CD4-positive, alpha-beta memory T cell (primary cell): Measurements from ENCODE around the gene FRG1. TPM values are rescaled to one million over a fixed set of nuclear protein-coding genes. Genes with fewer than 3 reads are reported as not detected.
A peak's percentile ranks its signal among the peaks of the same experiment; 100 is the strongest.
"Not testable (repeated sequence)": the region's sequence is repeated elsewhere in the genome, so short reads cannot be mapped to it uniquely, and the experiment has no call there.

Experiments used
- CTCF ChIA-PET: fragments of 350-600 bp; sonication (Branson Sonifier 250); formaldehyde crosslinking; loops from one replicate; lab custom pipeline; 2021; ENCODE audit warnings: inconsistent platforms; ENCODE audit not compliant: partially characterized antibody; lab: Charles Lee
- POLR2A ChIA-PET: fragments of 350-600 bp; sonication (Branson Sonifier 250); formaldehyde crosslinking; loops from one replicate; lab custom pipeline; 2021; ENCODE audit not compliant: partially characterized antibody; lab: Charles Lee
- DNase-seq, 5 donors: peaks; one replicate each; pipeline versions ENCODE4 v3.0.0 to v3.0.0-alpha.2; 2020 to 2022; ENCODE audit warnings: mixed read lengths in 1 of 5
- H3K27ac ChIP-seq: one replicate; pipeline ENCODE4 v1.7.0; 2013; ENCODE audit warnings: low read depth, low read length
- H3K27me3 ChIP-seq: 2 replicates; pipeline ENCODE4 v1.7.0; 2013; ENCODE audit warnings: mild to moderate bottlenecking, low read length, moderate library complexity; ENCODE audit not compliant: insufficient read depth
- H3K36me3 ChIP-seq: 2 replicates; pipeline ENCODE4 v1.7.0; 2013; ENCODE audit warnings: mild to moderate bottlenecking, low read length, moderate library complexity; ENCODE audit not compliant: insufficient read depth
- H3K4me1 ChIP-seq: 2 replicates; pipeline ENCODE4 v1.7.0; 2013; ENCODE audit warnings: mild to moderate bottlenecking, low read length, moderate library complexity; ENCODE audit not compliant: insufficient read depth
- H3K4me3 ChIP-seq, 2 donors: one replicate each; pipeline ENCODE4 v1.7.0; 2013; ENCODE audit warnings: low read length in 2 of 2, mild to moderate bottlenecking in 1 of 2
- H3K9me3 ChIP-seq, 2 donors: one replicate each; pipeline ENCODE4 v1.7.0; 2013; ENCODE audit warnings: low read length in 2 of 2, control low read depth in 1 of 2; ENCODE audit not compliant: control insufficient read depth in 1 of 2
- H3K27ac Mint-ChIP-seq, 7 donors: one replicate each; pipeline ENCODE4 v1.8.0; 2020 to 2021; ENCODE audit warnings: mixed read lengths in 7 of 7, mild to moderate bottlenecking in 6 of 7, inconsistent platforms in 3 of 7, moderate library complexity in 3 of 7
- H3K27me3 Mint-ChIP-seq, 2 donors: one replicate each; pipeline ENCODE4 v1.8.0; 2020 to 2021; ENCODE audit warnings: mixed read lengths in 2 of 2
- H3K36me3 Mint-ChIP-seq, 2 donors: one replicate each; pipeline ENCODE4 v1.8.0; 2020 to 2021; ENCODE audit warnings: mixed read lengths in 2 of 2, inconsistent platforms in 1 of 2, mild to moderate bottlenecking in 1 of 2
- H3K4me1 Mint-ChIP-seq, 4 donors: one replicate each; pipeline ENCODE4 v1.8.0; 2020 to 2021; ENCODE audit warnings: mixed read lengths in 4 of 4, mild to moderate bottlenecking in 1 of 4
- H3K4me3 Mint-ChIP-seq, 8 donors: one replicate each; pipeline ENCODE4 v1.8.0; 2020 to 2021; ENCODE audit warnings: mixed read lengths in 8 of 8, mild to moderate bottlenecking in 7 of 8, moderate library complexity in 6 of 8, inconsistent platforms in 3 of 8
- H3K9me3 Mint-ChIP-seq, 8 donors: one replicate each; pipeline ENCODE4 v1.8.0; 2020 to 2021; ENCODE audit warnings: mixed read lengths in 8 of 8, mild to moderate bottlenecking in 5 of 8, inconsistent platforms in 3 of 8, moderate library complexity in 1 of 8
- intact Hi-C: fragments of 100-400 bp; cut with micrococcal nuclease; formaldehyde crosslinking; loops from one replicate; pipeline ENCODE4 v1.15.1; 2023
- polyA plus RNA-seq, 2 donors: library from polyadenylated mRNA; unstranded; fragments of 300-500 nt; fragmentation: Illumina TruSeq; gene quantifications; one replicate each; pipeline ENCODE4 v1.2.3, GENCODE V29; 2021
- total RNA-seq, 2 experiments: library from RNA; stranded (reverse); gene quantifications; one replicate each; pipeline ENCODE4 v1.2.3, GENCODE V29; 2021

Gene FRG1
- total and polyA plus RNA-seq, 4 experiments from 2014 or later: 57.8 to 62.3 (median 59.1) TPM

DNA sequence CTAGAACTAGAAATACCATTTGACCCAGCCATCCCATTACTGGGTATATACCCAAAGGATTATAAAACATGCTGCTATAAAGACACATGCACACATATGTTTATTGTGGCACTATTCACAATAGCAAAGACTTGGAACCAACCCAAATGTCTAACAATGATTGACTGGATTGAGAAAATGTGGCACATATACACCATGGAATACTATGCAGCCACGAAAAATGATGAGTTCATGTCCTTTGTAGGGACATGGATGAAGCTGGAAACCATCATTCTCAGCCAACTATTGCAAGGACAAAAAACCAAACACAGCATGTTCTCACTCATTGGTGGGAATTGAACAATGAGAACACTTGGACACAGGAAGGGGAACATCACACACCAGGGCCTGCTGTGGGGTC, 28.6 kb downstream of the FRG1 start:
- H3K4me3 ChIP-seq, intact Hi-C loops, POLR2A ChIA-PET, H3K4me1 Mint-ChIP-seq, H3K4me1 ChIP-seq, H3K27ac ChIP-seq, H3K9me3 ChIP-seq, CTCF ChIA-PET, H3K4me3 Mint-ChIP-seq, H3K27me3 Mint-ChIP-seq, H3K27me3 ChIP-seq, DNase-seq, H3K36me3 ChIP-seq, H3K27ac Mint-ChIP-seq: not testable (repeated sequence)
- Mint-ChIP-seq H3K9me3 (peaks cover 0 to 50% (median 38%) of the 10 kb centered on the region in 8 donors), H3K36me3 (peaks cover 4 to 14% of the 10 kb centered on the region in 2 donors)

DNA sequence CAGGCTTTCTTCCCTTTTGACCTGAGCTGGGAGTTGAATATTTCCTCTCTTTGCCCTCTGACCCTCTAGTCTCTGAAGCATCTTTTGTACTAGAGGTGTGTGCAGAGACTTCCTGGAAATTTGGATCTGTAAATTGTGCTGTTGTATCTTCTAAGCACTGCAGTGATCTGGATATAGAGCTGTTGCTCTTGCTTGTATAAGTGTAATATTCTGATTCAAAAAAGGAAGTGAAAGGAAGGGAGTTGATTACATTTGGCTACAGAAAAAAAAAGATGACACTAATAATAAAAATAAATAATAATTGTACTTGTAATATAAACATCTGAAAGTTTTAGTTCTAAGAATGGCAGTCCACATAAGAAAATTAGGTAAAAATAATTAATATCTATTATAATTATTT, 33.0 kb downstream of the FRG1 start:
- Histone ChIP-seq H3K36me3 (no peaks in the 10 kb centered on the region), H3K4me1 (no peaks in the 10 kb centered on the region), H3K9me3 (no peaks in the 10 kb centered on the region), H3K27ac (no peak overlapping the region), H3K27me3 (no peaks in the 10 kb centered on the region), H3K4me3 (no peak overlapping the region)
- no peak for DNase-seq
- H3K4me3 Mint-ChIP-seq: no peak overlapping the region
- POLR2A ChIA-PET: no interaction called here
- peaks cover 0 to 18% (median 8%) of the 10 kb centered on the region in 8 donors for H3K9me3 Mint-ChIP-seq
- CTCF ChIA-PET: no interaction called here
- intact Hi-C loops: no loop called here
- no peak overlapping the region for H3K27ac Mint-ChIP-seq
- peaks cover 0 to 3% (median under 1%) of the 10 kb centered on the region in 4 donors for H3K4me1 Mint-ChIP-seq
- H3K27me3 Mint-ChIP-seq: peaks cover 4 to 6% of the 10 kb centered on the region in 2 donors
- H3K36me3 Mint-ChIP-seq: peaks cover 0 to 4% of the 10 kb centered on the region in 2 donors

- Histone ChIP-seq H3K27ac (no peak overlapping the region), H3K27me3 (no peaks in the 10 kb centered on the region), H3K36me3 (no peaks in the 10 kb centered on the region), H3K4me1 (no peaks in the 10 kb centered on the region), H3K4me3 (no peak overlapping the region), H3K9me3 (no peaks in the 10 kb centered on the region)
- POLR2A ChIA-PET: no interaction called here
- H3K36me3 Mint-ChIP-seq: peaks cover 0 to 4% of the 10 kb centered on the region in 2 donors
- H3K4me1 Mint-ChIP-seq: peaks cover 0 to 3% (median under 1%) of the 10 kb centered on the region in 4 donors
- intact Hi-C loops: no loop called here
- H3K27ac Mint-ChIP-seq: no peak overlapping the region
- DNase-seq: no peak
- peaks cover 4 to 6% of the 10 kb centered on the region in 2 donors for H3K27me3 Mint-ChIP-seq
- no peak overlapping the region for H3K4me3 Mint-ChIP-seq
- H3K9me3 Mint-ChIP-seq: peaks cover 0 to 18% (median 7%) of the 10 kb centered on the region in 8 donors
- CTCF ChIA-PET: no interaction called here
Measured at GRCh38 chr4:189974056-189974455, 33.4 kb downstream of the FRG1 start.

- no peaks in the 10 kb centered on the region for H3K4me1 ChIP-seq
- no peaks in the 10 kb centered on the region for H3K9me3 ChIP-seq
- Mint-ChIP-seq H3K4me3 (no peak overlapping the region), H3K27me3 (no peaks in the 10 kb centered on the region), H3K36me3 (no peaks in the 10 kb centered on the region), H3K4me1 (no peaks in the 10 kb centered on the region), H3K9me3 (peaks cover 0 to 3% (median 0%) of the 10 kb centered on the region in 8 donors), H3K27ac (no peak overlapping the region)
- ChIA-PET CTCF (no interaction called here), POLR2A (no interaction called here)
- DNase-seq: no peak
- H3K27ac ChIP-seq: no peak overlapping the region
- intact Hi-C loops: no loop called here
- no peak overlapping the region for H3K4me3 ChIP-seq
- H3K27me3 ChIP-seq: no peaks in the 10 kb centered on the region
- H3K36me3 ChIP-seq: no peaks in the 10 kb centered on the region
Measured at GRCh38 chr4:189979196-189980047, 38.8 kb downstream of the FRG1 start.

- DNase-seq, H3K27ac Mint-ChIP-seq, CTCF ChIA-PET, H3K4me3 ChIP-seq, H3K36me3 Mint-ChIP-seq, H3K27me3 ChIP-seq, H3K36me3 ChIP-seq, intact Hi-C loops, H3K9me3 ChIP-seq, POLR2A ChIA-PET, H3K4me1 ChIP-seq, H3K4me3 Mint-ChIP-seq, H3K9me3 Mint-ChIP-seq, H3K27me3 Mint-ChIP-seq, H3K4me1 Mint-ChIP-seq, H3K27ac ChIP-seq: not testable (repeated sequence)
Measured at GRCh38 chr4:189980292-189980691, 39.6 kb downstream of the FRG1 start.

DNA sequence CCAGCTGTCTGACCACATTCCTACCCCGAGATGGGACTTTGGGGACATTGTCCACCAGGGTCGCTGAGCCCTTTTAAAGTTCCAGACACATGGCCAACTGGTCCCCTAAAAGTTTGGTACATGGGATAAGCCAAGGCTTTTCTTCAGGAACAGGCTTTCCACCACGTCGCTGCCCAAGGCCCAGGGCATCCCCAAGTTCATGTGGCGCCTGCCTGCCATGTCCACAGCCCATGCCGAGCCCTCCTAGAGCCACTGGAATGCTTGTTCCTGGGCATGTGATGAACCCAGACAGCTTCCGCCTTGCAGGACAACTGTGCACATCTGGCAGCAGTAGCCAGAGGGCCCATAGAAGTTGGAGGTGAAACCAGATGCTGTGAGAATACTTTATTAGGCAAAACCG, 41.3 kb downstream of the FRG1 start:
- CTCF ChIA-PET: no interaction called here
- H3K4me1 Mint-ChIP-seq: no peaks in the 10 kb centered on the region
- POLR2A ChIA-PET: no interaction called here

DNA sequence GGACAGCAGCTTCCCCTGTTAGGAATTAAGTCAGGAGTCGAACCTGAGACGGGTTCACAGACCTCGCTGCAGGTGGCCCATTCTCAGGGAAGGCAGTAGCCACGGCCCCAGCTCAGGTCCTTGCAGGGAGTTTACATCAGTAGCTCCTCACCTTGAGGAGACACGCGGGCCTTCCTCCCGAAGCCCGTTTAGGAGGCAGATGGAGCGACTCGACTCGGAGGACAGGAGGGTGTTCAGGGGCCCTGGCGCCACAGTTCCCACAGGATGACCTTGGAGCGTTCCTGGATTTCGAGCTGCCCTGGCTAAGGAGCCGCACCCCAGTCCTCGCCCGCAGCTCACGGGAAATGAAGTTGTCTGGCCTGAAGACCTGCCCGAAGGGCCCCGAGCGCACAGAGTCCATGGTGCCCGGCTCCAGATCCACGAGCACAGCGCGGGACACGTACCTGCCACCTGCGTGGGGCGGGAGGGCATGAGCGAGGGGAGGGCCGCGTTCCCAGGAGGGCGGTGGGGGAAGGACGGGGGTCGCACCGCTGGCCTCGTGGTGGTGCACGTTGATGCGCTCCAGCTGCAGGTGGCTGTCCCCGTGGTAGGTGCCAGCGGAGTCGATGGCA, 43.3 kb downstream of the FRG1 start:
- H3K9me3 Mint-ChIP-seq, H3K4me3 ChIP-seq, H3K4me3 Mint-ChIP-seq, H3K9me3 ChIP-seq, H3K4me1 ChIP-seq, POLR2A ChIA-PET, H3K27ac Mint-ChIP-seq, H3K36me3 ChIP-seq, H3K27me3 ChIP-seq, H3K27ac ChIP-seq, H3K4me1 Mint-ChIP-seq, H3K27me3 Mint-ChIP-seq, H3K36me3 Mint-ChIP-seq, intact Hi-C loops, CTCF ChIA-PET: not testable (repeated sequence)
- DNase-seq: peak in 1 of 5 donors; percentile 25

More for the DNA sequence above, 41.3 kb downstream of the FRG1 start:
- Mint-ChIP-seq H3K27ac (no peak overlapping the region), H3K4me3 (no peak overlapping the region), H3K27me3 (no peaks in the 10 kb centered on the region), H3K9me3 (peaks cover 0 to 3% (median 0%) of the 10 kb centered on the region in 8 donors), H3K36me3 (no peaks in the 10 kb centered on the region)
- H3K36me3 ChIP-seq: no peaks in the 10 kb centered on the region
- no peak overlapping the region for H3K27ac ChIP-seq
- intact Hi-C loops: no loop called here
- no peaks in the 10 kb centered on the region for H3K9me3 ChIP-seq
- DNase-seq: no peak
- H3K27me3 ChIP-seq: no peaks in the 10 kb centered on the region
- no peak overlapping the region for H3K4me3 ChIP-seq
- H3K4me1 ChIP-seq: no peaks in the 10 kb centered on the region
